Activated T-cell treated with anti-CD3 and anti-CD28 coated beads, Interleukin-2, amount 50 U/mL, for 1 hour (primary cell): ENCODE data around the gene AIG1.
"Not testable (repeated sequence)": the region's sequence is repeated elsewhere in the genome, so short reads cannot be mapped to it uniquely, and the experiment has no call there.

Experiments
- DNase-seq: peaks from one replicate; pipeline ENCODE4 v3.0.0-alpha.2; 2020

AIG1 gene

GRCh38 chr6:143241911-143242310, 181.2 kb downstream of the AIG1 start:
- no peak for DNase-seq

GRCh38 chr6:143243786-143244185, 183.1 kb downstream of the AIG1 start:
- no peak for DNase-seq

- DNase-seq, result no peak
Measured at GRCh38 chr6:143245656-143246055, 185.0 kb downstream of the AIG1 start.

GRCh38 chr6:143246166-143246775, 185.6 kb downstream of the AIG1 start:
- DNase-seq, result not testable (repeated sequence)

GRCh38 chr6:143247586-143247985, 186.9 kb downstream of the AIG1 start:
- DNase-seq, result no peak

- DNase-seq, result no peak
Measured at GRCh38 chr6:143248359-143248758, 187.7 kb downstream of the AIG1 start.

GRCh38 chr6:143251288-143251687, 190.6 kb downstream of the AIG1 start:
- no peak for DNase-seq

- no peak for DNase-seq
Measured at GRCh38 chr6:143252961-143253360, 192.3 kb downstream of the AIG1 start.

- DNase-seq, result no peak
Measured at GRCh38 chr6:143253586-143253985, 192.9 kb downstream of the AIG1 start.

GRCh38 chr6:143258945-143259344, 198.3 kb downstream of the AIG1 start:
- DNase-seq, result no peak

GRCh38 chr6:143260857-143261256, 200.2 kb downstream of the AIG1 start:
- no peak for DNase-seq

GRCh38 chr6:143261899-143262436, 201.3 kb downstream of the AIG1 start:
- no peak for DNase-seq

- DNase-seq, result no peak
Measured at GRCh38 chr6:143262859-143263258, 202.2 kb downstream of the AIG1 start.

GRCh38 chr6:143264379-143264778, 203.7 kb downstream of the AIG1 start:
- DNase-seq, result no peak

- DNase-seq, result no peak
Measured at GRCh38 chr6:143264986-143265764, 204.5 kb downstream of the AIG1 start.

- DNase-seq, result no peak
Measured at GRCh38 chr6:143267760-143268159, 207.1 kb downstream of the AIG1 start.

- DNase-seq, result no peak
Measured at GRCh38 chr6:143268439-143268838, 207.8 kb downstream of the AIG1 start.

GRCh38 chr6:143270026-143270425, 209.3 kb downstream of the AIG1 start:
- no peak for DNase-seq

GRCh38 chr6:143271024-143271423, 210.3 kb downstream of the AIG1 start:
- no peak for DNase-seq

GRCh38 chr6:143276436-143276835, 215.7 kb downstream of the AIG1 start:
- no peak for DNase-seq

GRCh38 chr6:143279385-143279784, 218.7 kb downstream of the AIG1 start:
- DNase-seq, result no peak

GRCh38 chr6:143283887-143284645, 223.4 kb downstream of the AIG1 start:
- no peak for DNase-seq

GRCh38 chr6:143286251-143286795, 225.6 kb downstream of the AIG1 start:
- DNase-seq, result no peak
